Activated naive CD8-positive, alpha-beta T cell treated with anti-CD3 and anti-CD28 coated beads, Interleukin-2, amount 50 U/mL, for 24 hours (primary cell): ENCODE data around the gene GTF3C1.

Experiments used
- ATAC-seq: fragments of 150-1000 bp; cut with Tn5 transposase; one replicate; pipeline ENCODE4 v1.10.0; 2021
- DNase-seq: peaks from one replicate; pipeline ENCODE4 v3.0.0; 2021
- H3K27ac Mint-ChIP-seq: one replicate; pipeline ENCODE4 v1.8.0; 2021; ENCODE audit warnings: mild to moderate bottlenecking, mixed read lengths
- H3K27me3 Mint-ChIP-seq: one replicate; pipeline ENCODE4 v1.8.0; 2021; ENCODE audit warnings: mixed read lengths
- H3K36me3 Mint-ChIP-seq: one replicate; pipeline ENCODE4 v1.8.0; 2021; ENCODE audit warnings: low read depth, mixed read lengths
- H3K4me1 Mint-ChIP-seq: one replicate; pipeline ENCODE4 v1.8.0; 2021; ENCODE audit warnings: mixed read lengths
- H3K4me3 Mint-ChIP-seq: one replicate; pipeline ENCODE4 v1.8.0; 2021; ENCODE audit warnings: mild to moderate bottlenecking, moderate library complexity, mixed read lengths
- H3K9me3 Mint-ChIP-seq: one replicate; pipeline ENCODE4 v1.8.0; 2021; ENCODE audit warnings: mixed read lengths

The GTF3C1 gene

GRCh38 chr16:27549746-27550581 lies at the start of gene GTF3C1, which contains the start of gene KATNIP:
Gene GTF3C1, minus strand, starts transcription at chr16:27549913. Its CDS starts 23 bp downstream, at chr16:27549890.
Gene KATNIP, plus strand, starts transcription at chr16:27550144. Its CDS starts 27 bp downstream, at chr16:27550171.
- DNase-seq (peak; percentile 100), ATAC-seq (peak; percentile 99)
- peak within 1 kb of the TSS; percentile 98 for H3K4me3 Mint-ChIP-seq
- H3K4me1 Mint-ChIP-seq = peaks cover 41% of the 10 kb centered on the region
- H3K27ac Mint-ChIP-seq = peak within 1 kb of the TSS; percentile 90
- H3K27me3 Mint-ChIP-seq = no peaks in the 10 kb centered on the region
- H3K36me3 Mint-ChIP-seq = peaks cover 10% of the 10 kb centered on the region
- no peaks in the 10 kb centered on the region for H3K9me3 Mint-ChIP-seq

- Mint-ChIP-seq H3K27ac (no peak overlapping the region), H3K9me3 (no peaks in the 10 kb centered on the region), H3K27me3 (no peaks in the 10 kb centered on the region), H3K36me3 (no peaks in the 10 kb centered on the region), H3K4me1 (no peaks in the 10 kb centered on the region), H3K4me3 (no peak overlapping the region)
- ATAC-seq (no peak), DNase-seq (no peak)
These were observed 49.3 kb upstream of the GTF3C1 start for GRCh38 chr16:27598931-27599565.

GRCh38 chr16:27598220-27598619 lies 48.5 kb upstream of the GTF3C1 start:
- H3K4me1 Mint-ChIP-seq = no peaks in the 10 kb centered on the region
- no peaks in the 10 kb centered on the region for H3K27me3 Mint-ChIP-seq
- H3K9me3 Mint-ChIP-seq = no peaks in the 10 kb centered on the region
- no peak for DNase-seq
- no peaks in the 10 kb centered on the region for H3K36me3 Mint-ChIP-seq
- no peak overlapping the region for H3K4me3 Mint-ChIP-seq
- no peak overlapping the region for H3K27ac Mint-ChIP-seq
- no peak for ATAC-seq

- Mint-ChIP-seq H3K4me1 (no peaks in the 10 kb centered on the region), H3K27me3 (no peaks in the 10 kb centered on the region)
- ATAC-seq = no peak
These were observed 47.6 kb upstream of the GTF3C1 start for GRCh38 chr16:27597361-27597760.

GRCh38 chr16:27596411-27596810 lies 46.7 kb upstream of the GTF3C1 start:
- H3K9me3 Mint-ChIP-seq = no peaks in the 10 kb centered on the region
- peaks cover 3% of the 10 kb centered on the region for H3K36me3 Mint-ChIP-seq
- DNase-seq (no peak), ATAC-seq (no peak)
- no peaks in the 10 kb centered on the region for H3K4me1 Mint-ChIP-seq
- H3K4me3 Mint-ChIP-seq = no peak overlapping the region
- no peak overlapping the region for H3K27ac Mint-ChIP-seq
- H3K27me3 Mint-ChIP-seq = no peaks in the 10 kb centered on the region

More at GRCh38 chr16:27597361-27597760, 47.6 kb upstream of the GTF3C1 start:
- peaks cover under 1% of the 10 kb centered on the region for H3K36me3 Mint-ChIP-seq
- H3K4me3 Mint-ChIP-seq = no peak overlapping the region
- no peaks in the 10 kb centered on the region for H3K9me3 Mint-ChIP-seq
- H3K27ac Mint-ChIP-seq = no peak overlapping the region
- DNase-seq = no peak

GRCh38 chr16:27595993-27596392 lies 46.3 kb upstream of the GTF3C1 start:
- H3K36me3 Mint-ChIP-seq = peaks cover 5% of the 10 kb centered on the region
- DNase-seq = no peak

GRCh38 chr16:27595475-27595874 lies 45.8 kb upstream of the GTF3C1 start:
- H3K4me3 Mint-ChIP-seq = no peak overlapping the region
- H3K27me3 Mint-ChIP-seq = no peaks in the 10 kb centered on the region
- H3K4me1 Mint-ChIP-seq = no peaks in the 10 kb centered on the region
- ATAC-seq = no peak
- peaks cover 5% of the 10 kb centered on the region for H3K36me3 Mint-ChIP-seq
- no peaks in the 10 kb centered on the region for H3K9me3 Mint-ChIP-seq
- H3K27ac Mint-ChIP-seq = no peak overlapping the region
- no peak for DNase-seq

More at GRCh38 chr16:27595993-27596392, 46.3 kb upstream of the GTF3C1 start:
- Mint-ChIP-seq H3K4me1 (no peaks in the 10 kb centered on the region), H3K27ac (no peak overlapping the region), H3K4me3 (no peak overlapping the region), H3K9me3 (no peaks in the 10 kb centered on the region), H3K27me3 (no peaks in the 10 kb centered on the region)
- no peak for ATAC-seq

GRCh38 chr16:27591837-27592236 lies 42.1 kb upstream of the GTF3C1 start:
- Mint-ChIP-seq H3K4me3 (no peak overlapping the region), H3K27ac (no peak overlapping the region), H3K9me3 (peaks cover 3% of the 10 kb centered on the region), H3K27me3 (no peaks in the 10 kb centered on the region), H3K4me1 (no peaks in the 10 kb centered on the region), H3K36me3 (peaks cover 5% of the 10 kb centered on the region)
- ATAC-seq (no peak), DNase-seq (no peak)

- no peak for DNase-seq
- no peak overlapping the region for H3K4me3 Mint-ChIP-seq
- H3K27ac Mint-ChIP-seq = no peak overlapping the region
- no peaks in the 10 kb centered on the region for H3K4me1 Mint-ChIP-seq
- ATAC-seq = no peak
- H3K36me3 Mint-ChIP-seq = peaks cover 15% of the 10 kb centered on the region
- H3K9me3 Mint-ChIP-seq = peaks cover 3% of the 10 kb centered on the region
- no peaks in the 10 kb centered on the region for H3K27me3 Mint-ChIP-seq
These were observed 38.3 kb upstream of the GTF3C1 start for GRCh38 chr16:27588057-27588456.

- H3K4me1 Mint-ChIP-seq = no peaks in the 10 kb centered on the region
- ATAC-seq (no peak), DNase-seq (no peak)
- H3K9me3 Mint-ChIP-seq = peaks cover 3% of the 10 kb centered on the region
- no peaks in the 10 kb centered on the region for H3K27me3 Mint-ChIP-seq
- H3K27ac Mint-ChIP-seq = no peak overlapping the region
- H3K36me3 Mint-ChIP-seq = peaks cover 23% of the 10 kb centered on the region
- no peak overlapping the region for H3K4me3 Mint-ChIP-seq
These were observed 37.0 kb upstream of the GTF3C1 start for GRCh38 chr16:27586711-27587110.

GRCh38 chr16:27585200-27585599 lies 35.5 kb upstream of the GTF3C1 start:
- ATAC-seq = no peak
- Mint-ChIP-seq H3K27ac (no peak overlapping the region), H3K4me1 (no peaks in the 10 kb centered on the region)

GRCh38 chr16:27583634-27584033 lies 33.9 kb upstream of the GTF3C1 start:
- Mint-ChIP-seq H3K4me1 (peaks cover 7% of the 10 kb centered on the region), H3K27ac (no peak overlapping the region), H3K27me3 (no peaks in the 10 kb centered on the region), H3K36me3 (peaks cover 28% of the 10 kb centered on the region), H3K4me3 (no peak overlapping the region), H3K9me3 (no peaks in the 10 kb centered on the region)
- ATAC-seq (no peak), DNase-seq (no peak)

More at GRCh38 chr16:27585200-27585599, 35.5 kb upstream of the GTF3C1 start:
- H3K27me3 Mint-ChIP-seq = no peaks in the 10 kb centered on the region
- no peak overlapping the region for H3K4me3 Mint-ChIP-seq
- H3K36me3 Mint-ChIP-seq = peaks cover 24% of the 10 kb centered on the region
- DNase-seq = no peak
- peaks cover 3% of the 10 kb centered on the region for H3K9me3 Mint-ChIP-seq

- Mint-ChIP-seq H3K9me3 (no peaks in the 10 kb centered on the region), H3K36me3 (peaks cover 28% of the 10 kb centered on the region), H3K4me1 (peaks cover 12% of the 10 kb centered on the region), H3K4me3 (no peak overlapping the region), H3K27me3 (no peaks in the 10 kb centered on the region), H3K27ac (no peak overlapping the region)
- ATAC-seq (no peak), DNase-seq (no peak)
These were observed 33.2 kb upstream of the GTF3C1 start for GRCh38 chr16:27582883-27583282.

- Mint-ChIP-seq H3K4me3 (no peak overlapping the region), H3K4me1 (peaks cover 12% of the 10 kb centered on the region), H3K27ac (no peak overlapping the region), H3K27me3 (no peaks in the 10 kb centered on the region), H3K9me3 (no peaks in the 10 kb centered on the region), H3K36me3 (peaks cover 22% of the 10 kb centered on the region)
- no peak for DNase-seq
- no peak for ATAC-seq
These were observed 29.6 kb upstream of the GTF3C1 start for GRCh38 chr16:27579087-27579980.
